Jurkat, Clone E6-1 (cell line): Measurements from ENCODE around the gene CREBL2.
"Not testable (repeated sequence)": the region's sequence is repeated elsewhere in the genome, so short reads cannot be mapped to it uniquely, and the experiment has no call there.

Experiments used
- DNase-seq: peaks from one replicate; pipeline ENCODE4 v3.0.0-alpha.2; 2011; ENCODE audit warnings: low read depth, low spot score
- H3K4me3 ChIP-seq: 2 replicates; pipeline ENCODE4 v1.5.1; 2011; ENCODE audit warnings: mild to moderate bottlenecking, low read length, control low read depth, moderate library complexity

CREBL2 gene

GRCh38 chr12:12592930-12593329 is 18.7 kb upstream of the CREBL2 start:
- no peak for DNase-seq
- no peak overlapping the region for H3K4me3 ChIP-seq

- not testable (repeated sequence) for DNase-seq
Measured at GRCh38 chr12:12595929-12596328, 15.7 kb upstream of the CREBL2 start.

GRCh38 chr12:12596598-12596997 is 15.1 kb upstream of the CREBL2 start:
- DNase-seq, H3K4me3 ChIP-seq: not testable (repeated sequence)

More at GRCh38 chr12:12595929-12596328, 15.7 kb upstream of the CREBL2 start:
- H3K4me3 ChIP-seq: not testable (repeated sequence)

- H3K4me3 ChIP-seq: no peak overlapping the region
- no peak for DNase-seq
Measured at GRCh38 chr12:12598864-12599263, 12.8 kb upstream of the CREBL2 start.

- DNase-seq: no peak
- H3K4me3 ChIP-seq: no peak overlapping the region
Measured at GRCh38 chr12:12599750-12600643, 11.7 kb upstream of the CREBL2 start.

- no peak overlapping the region for H3K4me3 ChIP-seq
- DNase-seq: no peak
Measured at GRCh38 chr12:12600659-12601058, 11.0 kb upstream of the CREBL2 start.

GRCh38 chr12:12604740-12605139 is 6.9 kb upstream of the CREBL2 start:
- H3K4me3 ChIP-seq: no peak overlapping the region
- DNase-seq: no peak

GRCh38 chr12:12606781-12607589 is 4.7 kb upstream of the CREBL2 start:
- no peak for DNase-seq
- H3K4me3 ChIP-seq: no peak overlapping the region

GRCh38 chr12:12608557-12608957 is 3.1 kb upstream of the CREBL2 start:
- H3K4me3 ChIP-seq: no peak overlapping the region
- no peak for DNase-seq

GRCh38 chr12:12609692-12610091 is 2.0 kb upstream of the CREBL2 start:
- no peak for DNase-seq

GRCh38 chr12:12610711-12611110 is 965 bp upstream of the CREBL2 start:
- DNase-seq: no peak
- peak overlapping the region; percentile 84 for H3K4me3 ChIP-seq

More at GRCh38 chr12:12609692-12610091, 2.0 kb upstream of the CREBL2 start:
- no peak overlapping the region for H3K4me3 ChIP-seq

- peak; percentile 35 for DNase-seq
- peak overlapping the region; percentile 84 for H3K4me3 ChIP-seq
Measured at GRCh38 chr12:12612358-12612757, 682 bp downstream of the CREBL2 start.

GRCh38 chr12:12613344-12613743 is 1.7 kb downstream of the CREBL2 start:
- no peak overlapping the region for H3K4me3 ChIP-seq
- DNase-seq: no peak

- no peak for DNase-seq
- no peak overlapping the region for H3K4me3 ChIP-seq
Measured at GRCh38 chr12:12614342-12614741, 2.7 kb downstream of the CREBL2 start.

GRCh38 chr12:12616512-12617310 is 5.0 kb downstream of the CREBL2 start:
- H3K4me3 ChIP-seq: no peak overlapping the region
- no peak for DNase-seq

- H3K4me3 ChIP-seq, DNase-seq: not testable (repeated sequence)
Measured at GRCh38 chr12:12618064-12618463, 6.4 kb downstream of the CREBL2 start.

- no peak overlapping the region for H3K4me3 ChIP-seq
- no peak for DNase-seq
Measured at GRCh38 chr12:12620730-12621315, 9.1 kb downstream of the CREBL2 start.

GRCh38 chr12:12622418-12622817 is 10.7 kb downstream of the CREBL2 start:
- H3K4me3 ChIP-seq: no peak overlapping the region
- peak; percentile 92 for DNase-seq

- DNase-seq: no peak
- H3K4me3 ChIP-seq: no peak overlapping the region
Measured at GRCh38 chr12:12624498-12624992, 12.9 kb downstream of the CREBL2 start.
